Iris pigment epithelial cell (primary cell): ENCODE data around the gene CORO2B.

Experiments
- DNase-seq: peaks from one replicate; pipeline ENCODE4 v3.0.0-alpha.2; 2011; ENCODE audit warnings: low read depth

Gene CORO2B

GRCh38 chr15:68699881-68700454 is 121.2 kb downstream of the CORO2B start:
- no peak for DNase-seq

DNA sequence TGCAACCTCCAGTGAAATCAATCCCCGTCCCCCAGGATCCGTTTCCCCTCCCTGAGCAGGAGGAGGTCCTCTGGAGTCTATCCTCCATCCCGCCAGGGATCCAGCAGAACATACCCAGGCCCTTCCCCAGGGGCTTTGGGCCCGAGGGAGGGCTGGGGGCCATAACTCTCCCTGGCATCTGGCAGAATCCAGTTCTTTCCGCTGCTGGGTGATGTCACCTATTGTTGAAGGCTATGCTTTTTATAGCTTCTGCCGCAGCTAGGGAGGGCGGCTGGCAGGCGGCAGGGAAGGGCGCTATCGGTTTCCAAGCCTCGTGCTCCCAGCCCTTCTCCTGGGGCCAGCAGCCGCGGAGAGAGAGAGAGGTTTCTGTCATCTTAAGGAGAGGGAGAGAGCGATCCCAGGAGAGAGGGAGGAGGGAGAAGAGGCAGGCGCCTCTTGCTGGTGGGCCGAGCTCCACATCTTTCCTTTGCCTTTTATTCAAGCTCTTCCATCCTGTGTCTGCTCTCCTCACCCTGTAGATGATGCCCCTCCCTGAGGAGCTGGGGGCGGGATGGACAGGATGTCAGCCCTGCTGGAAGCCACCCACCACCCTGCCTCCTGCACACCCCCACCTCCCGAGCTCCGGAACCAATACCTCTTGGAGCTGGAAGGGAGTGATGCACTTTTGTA is 121.8 kb downstream of the CORO2B start:
- DNase-seq = peak; percentile 48

- DNase-seq = no peak
Measured at GRCh38 chr15:68701886-68702285, 123.1 kb downstream of the CORO2B start.

DNA sequence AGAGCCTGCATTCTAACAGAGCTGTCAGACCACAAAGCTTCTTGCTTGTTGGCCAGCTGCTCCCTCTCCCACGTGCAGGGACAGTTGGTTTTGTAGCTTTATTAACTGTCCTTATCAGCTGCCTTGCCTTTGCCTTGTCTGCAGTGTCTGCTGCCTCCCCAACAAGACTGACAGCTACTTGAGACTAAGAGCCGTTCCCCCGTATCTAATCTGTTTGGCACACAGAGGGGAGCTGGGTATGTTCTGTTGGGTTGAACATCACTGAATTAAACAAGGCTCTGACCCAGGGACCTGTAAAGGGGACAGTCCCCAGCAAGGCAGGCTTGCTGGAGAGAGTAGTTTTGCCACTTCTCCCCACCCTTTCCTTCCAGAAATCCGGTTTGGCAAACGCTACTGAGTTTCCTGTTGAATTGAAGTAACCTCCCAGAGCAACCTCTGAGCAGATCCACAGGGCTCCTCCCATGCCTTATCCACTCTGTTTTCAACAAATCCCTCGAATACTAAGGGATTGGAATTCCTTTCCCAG is 125.8 kb downstream of the CORO2B start:
- no peak for DNase-seq

DNA sequence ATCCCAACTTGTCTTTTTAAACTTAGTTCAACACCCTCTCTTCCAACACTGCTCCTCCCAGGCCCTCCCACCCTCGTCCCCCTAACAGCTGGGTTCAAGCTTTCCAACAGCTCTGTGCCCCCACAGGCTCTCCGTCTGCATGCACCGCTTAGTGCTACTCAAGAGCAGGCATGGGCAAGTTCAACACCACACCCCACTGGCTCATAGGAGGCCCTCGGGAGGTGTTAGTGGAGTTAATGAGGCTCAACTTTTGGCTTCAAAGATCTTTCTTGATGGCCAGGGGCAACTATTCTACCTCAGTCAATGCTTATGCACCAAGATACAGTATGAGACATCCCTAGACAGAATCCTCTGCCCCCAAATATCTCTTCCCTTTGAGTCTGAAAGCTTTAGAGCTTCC is 127.5 kb downstream of the CORO2B start:
- DNase-seq = no peak

DNA sequence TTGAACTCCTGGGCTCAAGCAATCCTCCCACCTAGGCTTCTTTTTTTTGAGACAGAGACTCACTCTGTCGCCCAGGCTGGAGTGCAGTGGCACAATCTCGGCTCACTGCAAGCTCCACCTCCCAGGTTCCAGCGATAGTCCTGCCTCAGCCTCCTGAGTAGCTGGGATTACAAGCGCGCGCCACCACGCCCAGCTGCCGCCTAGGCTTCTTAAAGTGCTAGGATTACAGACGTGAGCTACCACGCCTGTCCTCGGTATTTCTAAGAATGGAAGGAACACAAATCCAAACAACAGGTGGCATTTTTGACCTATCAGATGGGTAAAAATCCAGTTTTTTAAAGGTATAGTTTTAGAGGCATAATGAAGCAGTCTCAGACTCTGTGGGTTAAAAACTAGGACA is 128.1 kb downstream of the CORO2B start:
- DNase-seq = no peak

DNA sequence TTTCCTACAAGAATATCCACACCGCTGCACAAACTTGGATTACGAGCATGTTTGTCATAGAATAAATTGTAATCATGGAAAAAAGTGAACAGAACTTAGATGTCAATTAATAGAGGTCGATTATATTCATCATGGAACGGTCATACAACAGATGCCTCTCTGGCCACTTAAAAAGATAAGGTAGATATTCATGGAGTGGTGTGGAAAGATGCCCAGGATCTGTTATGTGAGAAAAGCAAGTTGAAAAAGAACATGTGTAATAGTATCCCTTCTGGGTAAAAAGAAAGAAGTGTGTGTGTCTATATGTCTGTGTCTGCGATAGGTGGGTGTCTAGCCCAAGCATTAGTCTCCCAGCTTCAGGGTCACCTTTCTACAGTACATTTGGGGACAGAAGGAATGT is 128.6 kb downstream of the CORO2B start:
- no peak for DNase-seq

GRCh38 chr15:68709876-68710275 is 131.1 kb downstream of the CORO2B start:
- DNase-seq = no peak

DNA sequence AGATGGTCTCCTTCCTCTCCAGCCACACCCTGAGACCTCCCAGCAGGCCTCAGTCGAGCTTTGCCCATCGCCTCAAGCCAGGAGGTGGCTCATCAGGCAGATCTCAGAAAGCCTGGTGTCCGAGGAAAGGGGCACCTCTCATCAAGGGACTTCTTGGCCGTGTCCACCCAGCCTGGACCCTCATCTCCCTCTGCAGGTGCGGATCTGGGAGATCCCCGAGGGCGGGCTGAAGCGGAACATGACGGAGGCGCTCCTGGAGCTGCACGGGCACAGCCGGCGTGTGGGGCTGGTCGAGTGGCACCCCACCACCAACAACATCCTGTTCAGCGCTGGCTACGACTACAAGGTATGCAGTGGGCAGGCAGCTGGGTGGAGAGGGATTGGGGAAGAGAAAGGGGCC is 131.7 kb downstream of the CORO2B start:
- no peak for DNase-seq

DNA sequence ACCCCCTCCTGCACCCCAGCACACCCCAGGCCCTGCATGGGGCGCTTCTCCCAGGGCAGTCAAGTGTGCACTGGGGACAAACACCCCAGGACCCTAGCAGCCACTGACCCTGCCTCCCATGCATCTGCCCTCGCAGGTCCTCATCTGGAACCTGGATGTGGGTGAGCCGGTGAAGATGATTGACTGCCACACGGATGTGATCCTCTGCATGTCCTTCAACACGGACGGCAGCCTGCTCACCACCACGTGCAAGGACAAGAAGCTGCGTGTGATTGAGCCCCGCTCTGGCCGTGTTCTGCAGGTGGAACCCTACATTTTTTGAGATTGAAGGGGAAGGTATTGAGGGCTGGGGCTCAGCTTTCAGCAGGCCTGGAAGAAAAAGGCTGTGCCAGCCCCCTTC is 132.6 kb downstream of the CORO2B start:
- DNase-seq = no peak

GRCh38 chr15:68712886-68713285 is 134.1 kb downstream of the CORO2B start:
- DNase-seq = no peak

DNA sequence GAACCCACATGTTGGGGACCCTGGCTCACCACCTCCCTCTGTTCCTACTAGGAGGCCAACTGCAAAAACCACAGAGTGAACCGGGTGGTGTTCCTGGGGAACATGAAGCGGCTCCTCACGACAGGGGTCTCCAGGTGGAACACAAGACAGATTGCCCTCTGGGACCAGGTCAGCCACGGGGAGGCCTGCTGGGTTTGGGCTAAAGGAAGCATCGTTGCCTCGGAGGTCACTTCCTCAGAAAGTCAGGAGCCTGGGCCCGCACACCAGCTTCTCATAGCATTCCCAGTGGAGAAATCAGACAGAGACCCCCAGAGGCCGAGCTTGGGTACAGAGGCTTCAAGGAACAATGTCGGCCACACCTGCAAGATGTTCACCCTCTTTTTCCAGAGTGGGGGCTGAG is 135.1 kb downstream of the CORO2B start:
- DNase-seq = no peak

GRCh38 chr15:68715111-68715510 is 136.3 kb downstream of the CORO2B start:
- no peak for DNase-seq

GRCh38 chr15:68717951-68718350 is 139.2 kb downstream of the CORO2B start:
- DNase-seq = no peak

- no peak for DNase-seq
Measured at GRCh38 chr15:68718468-68718867, 139.7 kb downstream of the CORO2B start.

DNA sequence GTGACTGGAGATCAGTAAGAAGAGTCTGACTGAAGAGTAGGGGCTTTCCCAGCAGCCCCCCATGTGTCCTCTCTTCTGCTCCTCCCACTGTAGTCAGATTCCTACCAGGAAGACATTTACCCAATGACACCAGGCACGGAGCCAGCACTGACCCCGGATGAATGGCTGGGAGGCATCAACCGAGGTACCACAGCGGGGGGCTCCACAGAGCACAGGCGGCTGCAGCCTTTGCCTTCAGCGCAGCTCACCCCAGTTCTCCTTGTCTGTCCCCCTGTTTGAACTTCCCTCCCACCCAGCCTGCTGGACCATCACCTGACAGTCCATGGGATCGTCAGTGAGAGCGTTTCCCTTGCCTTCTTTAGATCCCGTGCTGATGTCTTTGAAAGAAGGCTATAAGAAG is 140.3 kb downstream of the CORO2B start:
- DNase-seq = no peak

DNA sequence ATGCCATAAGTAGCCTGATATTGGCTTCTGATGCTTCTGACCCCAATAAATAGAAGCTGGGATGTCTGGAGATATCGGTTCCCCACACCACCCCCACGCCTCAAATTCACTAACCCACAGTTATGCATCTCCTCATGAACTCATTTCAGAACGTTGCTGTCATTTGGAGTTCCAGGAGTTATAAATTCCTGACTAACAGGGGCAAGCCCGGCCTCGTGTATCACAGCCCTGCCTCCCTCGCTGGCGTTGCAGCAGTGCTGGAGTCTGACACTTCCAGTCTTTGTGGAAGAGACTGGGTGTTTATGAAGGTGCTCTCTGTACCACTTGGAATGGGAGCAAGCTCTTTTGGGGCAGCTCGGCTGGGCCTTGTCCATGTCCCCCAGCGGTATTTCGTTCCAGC is 140.9 kb downstream of the CORO2B start:
- DNase-seq = no peak

- DNase-seq = no peak
Measured at GRCh38 chr15:68721886-68722285, 143.1 kb downstream of the CORO2B start.

DNA sequence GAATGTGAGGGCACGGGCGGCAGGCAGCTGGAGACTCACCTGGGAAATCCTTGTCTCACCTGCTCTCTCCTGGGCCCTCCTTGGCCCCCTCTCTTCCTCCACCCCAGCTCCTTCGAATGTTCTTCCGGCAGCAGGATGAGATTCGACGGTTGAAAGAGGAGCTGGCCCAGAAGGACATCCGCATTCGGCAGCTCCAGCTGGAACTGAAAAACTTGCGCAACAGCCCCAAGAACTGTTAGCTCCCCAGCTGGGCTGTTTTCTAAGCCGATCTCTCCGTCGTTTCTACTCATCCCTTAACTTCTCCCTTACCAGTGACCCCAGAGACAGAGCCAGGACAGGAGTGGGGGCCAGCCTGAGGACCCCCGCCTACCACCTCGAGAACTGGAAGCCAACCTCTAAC is 146.9 kb downstream of the CORO2B start:
- DNase-seq = peak; percentile 16

- no peak for DNase-seq
Measured at GRCh38 chr15:68726246-68726645, 147.5 kb downstream of the CORO2B start.

DNA sequence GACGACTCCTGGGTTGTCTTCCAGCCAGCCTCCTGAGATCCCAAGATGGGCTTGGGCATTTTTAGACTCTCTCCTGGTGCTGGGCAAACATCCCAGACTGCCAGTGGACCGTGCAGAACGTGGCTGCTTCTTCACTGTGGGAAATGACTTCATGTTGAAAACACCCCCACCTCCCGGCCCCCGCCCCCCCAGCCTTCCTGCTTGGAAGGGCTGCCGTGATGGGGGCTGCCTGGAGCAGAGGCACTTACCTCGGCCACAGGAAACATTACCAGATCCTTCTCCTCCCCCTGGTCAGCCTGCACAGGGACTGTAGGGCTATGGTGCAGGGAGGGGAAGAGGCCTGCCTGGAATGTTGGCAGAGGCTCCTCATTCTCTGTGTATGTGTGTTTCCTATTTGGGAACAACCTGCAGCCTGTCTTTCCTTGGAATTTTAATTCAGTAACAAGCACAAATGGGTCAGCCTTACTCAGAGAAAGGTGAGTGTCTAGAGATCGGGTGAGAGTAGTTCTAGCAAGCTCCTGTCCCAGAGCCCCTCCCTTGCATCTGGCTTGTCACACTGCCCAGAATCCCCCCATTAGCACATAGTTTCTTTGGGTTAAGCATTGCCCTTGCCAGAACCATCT is 151.1 kb downstream of the CORO2B start:
- DNase-seq = no peak

- peak; percentile 42 for DNase-seq
Measured at GRCh38 chr15:68730471-68730919, 151.7 kb downstream of the CORO2B start.
